Measurements from ENCODE around the gene TASOR2. TPM values are rescaled to one million over a fixed set of nuclear protein-coding genes. Genes with fewer than 3 reads are reported as not detected.

Gene TASOR2
- total and polyA plus RNA-seq, 9 of the 15 experiments (the other 6 are each of a cell fraction or from before 2014, with no cell fraction given), result 12.7 to 75.3 (median 52.3) TPM

GRCh38 chr10:5679037-5679435, 5.6 kb upstream of the TASOR2 start (continued):
- TF ChIP-seq, protein P1, sequence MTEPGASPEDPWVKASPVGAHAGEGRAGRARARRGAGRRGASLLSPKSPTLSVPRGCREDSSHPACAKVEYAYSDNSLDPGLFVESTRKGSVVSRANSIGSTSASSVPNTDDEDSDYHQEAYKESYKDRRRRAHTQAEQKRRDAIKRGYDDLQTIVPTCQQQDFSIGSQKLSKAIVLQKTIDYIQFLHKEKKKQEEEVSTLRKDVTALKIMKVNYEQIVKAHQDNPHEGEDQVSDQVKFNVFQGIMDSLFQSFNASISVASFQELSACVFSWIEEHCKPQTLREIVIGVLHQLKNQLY (CRISPR knock-in tag; conservative IDR thresholded peaks at IDR 0.05), result no peak
- no peak for TF ChIP-seq ZNF280B (CRISPR knock-in tag; IDR thresholded peaks at IDR 0.05)
- no peak for TF ChIP-seq ZEB2 (IDR thresholded peaks at IDR 0.05)
- TF ChIP-seq TRIM25 (IDR thresholded peaks at IDR 0.05; ENCODE audit: borderline replicate concordance), result no peak
- TF ChIP-seq NELFE (IDR thresholded peaks at IDR 0.05; ENCODE audit: insufficient read depth, insufficient read length), result no peak
- TF ChIP-seq RHOXF2B (CRISPR knock-in tag; conservative IDR thresholded peaks at IDR 0.05), result no peak
- TF ChIP-seq NCOA4 (IDR thresholded peaks at IDR 0.05; ENCODE audit: partially characterized antibody), result no peak
- TF ChIP-seq, protein P2, sequence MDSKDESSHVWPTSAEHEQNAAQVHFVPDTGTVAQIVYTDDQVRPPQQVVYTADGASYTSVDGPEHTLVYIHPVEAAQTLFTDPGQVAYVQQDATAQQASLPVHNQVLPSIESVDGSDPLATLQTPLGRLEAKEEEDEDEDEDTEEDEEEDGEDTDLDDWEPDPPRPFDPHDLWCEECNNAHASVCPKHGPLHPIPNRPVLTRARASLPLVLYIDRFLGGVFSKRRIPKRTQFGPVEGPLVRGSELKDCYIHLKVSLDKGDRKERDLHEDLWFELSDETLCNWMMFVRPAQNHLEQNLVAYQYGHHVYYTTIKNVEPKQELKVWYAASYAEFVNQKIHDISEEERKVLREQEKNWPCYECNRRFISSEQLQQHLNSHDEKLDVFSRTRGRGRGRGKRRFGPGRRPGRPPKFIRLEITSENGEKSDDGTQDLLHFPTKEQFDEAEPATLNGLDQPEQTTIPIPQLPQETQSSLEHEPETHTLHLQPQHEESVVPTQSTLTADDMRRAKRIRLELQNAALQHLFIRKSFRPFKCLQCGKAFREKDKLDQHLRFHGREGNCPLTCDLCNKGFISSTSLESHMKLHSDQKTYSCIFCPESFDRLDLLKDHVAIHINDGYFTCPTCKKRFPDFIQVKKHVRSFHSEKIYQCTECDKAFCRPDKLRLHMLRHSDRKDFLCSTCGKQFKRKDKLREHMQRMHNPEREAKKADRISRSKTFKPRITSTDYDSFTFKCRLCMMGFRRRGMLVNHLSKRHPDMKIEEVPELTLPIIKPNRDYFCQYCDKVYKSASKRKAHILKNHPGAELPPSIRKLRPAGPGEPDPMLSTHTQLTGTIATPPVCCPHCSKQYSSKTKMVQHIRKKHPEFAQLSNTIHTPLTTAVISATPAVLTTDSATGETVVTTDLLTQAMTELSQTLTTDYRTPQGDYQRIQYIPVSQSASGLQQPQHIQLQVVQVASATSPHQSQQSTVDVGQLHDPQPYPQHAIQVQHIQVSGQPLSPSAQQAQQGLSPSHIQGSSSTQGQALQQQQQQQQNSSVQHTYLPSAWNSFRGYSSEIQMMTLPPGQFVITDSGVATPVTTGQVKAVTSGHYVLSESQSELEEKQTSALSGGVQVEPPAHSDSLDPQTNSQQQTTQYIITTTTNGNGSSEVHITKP (IDR thresholded peaks at IDR 0.05; ENCODE audit: partially characterized antibody), result no peak
- TF ChIP-seq ZNF143 (CRISPR knock-in tag; IDR thresholded peaks at IDR 0.05), result no peak
- TF ChIP-seq, protein P3, sequence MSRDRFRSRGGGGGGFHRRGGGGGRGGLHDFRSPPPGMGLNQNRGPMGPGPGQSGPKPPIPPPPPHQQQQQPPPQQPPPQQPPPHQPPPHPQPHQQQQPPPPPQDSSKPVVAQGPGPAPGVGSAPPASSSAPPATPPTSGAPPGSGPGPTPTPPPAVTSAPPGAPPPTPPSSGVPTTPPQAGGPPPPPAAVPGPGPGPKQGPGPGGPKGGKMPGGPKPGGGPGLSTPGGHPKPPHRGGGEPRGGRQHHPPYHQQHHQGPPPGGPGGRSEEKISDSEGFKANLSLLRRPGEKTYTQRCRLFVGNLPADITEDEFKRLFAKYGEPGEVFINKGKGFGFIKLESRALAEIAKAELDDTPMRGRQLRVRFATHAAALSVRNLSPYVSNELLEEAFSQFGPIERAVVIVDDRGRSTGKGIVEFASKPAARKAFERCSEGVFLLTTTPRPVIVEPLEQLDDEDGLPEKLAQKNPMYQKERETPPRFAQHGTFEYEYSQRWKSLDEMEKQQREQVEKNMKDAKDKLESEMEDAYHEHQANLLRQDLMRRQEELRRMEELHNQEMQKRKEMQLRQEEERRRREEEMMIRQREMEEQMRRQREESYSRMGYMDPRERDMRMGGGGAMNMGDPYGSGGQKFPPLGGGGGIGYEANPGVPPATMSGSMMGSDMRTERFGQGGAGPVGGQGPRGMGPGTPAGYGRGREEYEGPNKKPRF (IDR thresholded peaks at IDR 0.05; ENCODE audit: low read depth, low read length), result no peak
- TF ChIP-seq TSC22D4 (tag; IDR thresholded peaks at IDR 0.05), result no peak

Measured in K562 (cell line).